Kidney epithelial cell (primary cell): ENCODE data around the gene RIC1. TPM values are rescaled to one million over a fixed set of nuclear protein-coding genes. Genes with fewer than 3 reads are reported as not detected.

ENCODE experiments used
- DNase-seq: peaks from one replicate; pipeline ENCODE4 v3.0.0-alpha.2; 2010; ENCODE audit warnings: low read depth
- H3K27me3 ChIP-seq: 2 replicates; pipeline ENCODE4 v1.6.0; 2011; ENCODE audit warnings: low read length; ENCODE audit not compliant: control insufficient read depth, insufficient read depth
- H3K36me3 ChIP-seq: 2 replicates; pipeline ENCODE4 v1.5.1; 2011; ENCODE audit warnings: low read length; ENCODE audit not compliant: control insufficient read depth, insufficient read depth
- H3K4me3 ChIP-seq: 2 replicates; pipeline ENCODE4 v1.5.1; 2011; ENCODE audit warnings: low read depth, mild to moderate bottlenecking, control low read depth, low read length
- total RNA-seq: library from RNA; depleted of rRNA; stranded (reverse); fragments of >200 nt; gene quantifications from 2 replicates; pipeline ENCODE4 v1.2.3, GENCODE V29; 2015
- TF ChIP-seq, protein P1 (sequence below): IDR thresholded peaks from 2 replicates; pipeline ENCODE4 v1.5.1; 2011; ENCODE audit warnings: mild to moderate bottlenecking, moderate library complexity, low read length, control low read depth, inconsistent platforms; ENCODE audit not compliant: insufficient read depth, poor library complexity, severe bottlenecking

RIC1 gene
- total RNA-seq, 1 donor from 2014 or later: 16.8 TPM

DNA sequence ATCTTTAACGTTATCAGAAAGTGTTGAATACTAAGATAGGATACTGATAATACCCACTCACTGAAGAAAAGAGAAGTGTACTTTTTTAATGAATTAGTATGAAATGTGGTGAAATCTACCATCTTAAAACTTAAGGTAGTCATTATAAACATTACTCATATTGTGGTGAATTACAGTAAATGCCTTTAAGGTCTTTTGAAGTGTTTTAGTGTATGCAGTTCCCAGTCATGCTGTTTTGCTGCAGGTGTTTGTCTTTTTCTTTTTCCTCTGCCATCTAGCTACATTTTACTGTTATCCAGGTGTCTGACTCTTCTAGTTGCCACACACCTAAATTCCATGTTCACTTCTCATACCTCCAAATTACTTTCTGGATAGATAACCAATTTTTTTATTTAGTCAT, 131.4 kb downstream of the RIC1 start:
- no peak overlapping the region for H3K4me3 ChIP-seq
- no peak for DNase-seq
- H3K27me3 ChIP-seq: no peaks in the 10 kb centered on the region
- H3K36me3 ChIP-seq: no peaks in the 10 kb centered on the region
- TF ChIP-seq, protein P1, sequence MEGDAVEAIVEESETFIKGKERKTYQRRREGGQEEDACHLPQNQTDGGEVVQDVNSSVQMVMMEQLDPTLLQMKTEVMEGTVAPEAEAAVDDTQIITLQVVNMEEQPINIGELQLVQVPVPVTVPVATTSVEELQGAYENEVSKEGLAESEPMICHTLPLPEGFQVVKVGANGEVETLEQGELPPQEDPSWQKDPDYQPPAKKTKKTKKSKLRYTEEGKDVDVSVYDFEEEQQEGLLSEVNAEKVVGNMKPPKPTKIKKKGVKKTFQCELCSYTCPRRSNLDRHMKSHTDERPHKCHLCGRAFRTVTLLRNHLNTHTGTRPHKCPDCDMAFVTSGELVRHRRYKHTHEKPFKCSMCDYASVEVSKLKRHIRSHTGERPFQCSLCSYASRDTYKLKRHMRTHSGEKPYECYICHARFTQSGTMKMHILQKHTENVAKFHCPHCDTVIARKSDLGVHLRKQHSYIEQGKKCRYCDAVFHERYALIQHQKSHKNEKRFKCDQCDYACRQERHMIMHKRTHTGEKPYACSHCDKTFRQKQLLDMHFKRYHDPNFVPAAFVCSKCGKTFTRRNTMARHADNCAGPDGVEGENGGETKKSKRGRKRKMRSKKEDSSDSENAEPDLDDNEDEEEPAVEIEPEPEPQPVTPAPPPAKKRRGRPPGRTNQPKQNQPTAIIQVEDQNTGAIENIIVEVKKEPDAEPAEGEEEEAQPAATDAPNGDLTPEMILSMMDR: no peak

DNA sequence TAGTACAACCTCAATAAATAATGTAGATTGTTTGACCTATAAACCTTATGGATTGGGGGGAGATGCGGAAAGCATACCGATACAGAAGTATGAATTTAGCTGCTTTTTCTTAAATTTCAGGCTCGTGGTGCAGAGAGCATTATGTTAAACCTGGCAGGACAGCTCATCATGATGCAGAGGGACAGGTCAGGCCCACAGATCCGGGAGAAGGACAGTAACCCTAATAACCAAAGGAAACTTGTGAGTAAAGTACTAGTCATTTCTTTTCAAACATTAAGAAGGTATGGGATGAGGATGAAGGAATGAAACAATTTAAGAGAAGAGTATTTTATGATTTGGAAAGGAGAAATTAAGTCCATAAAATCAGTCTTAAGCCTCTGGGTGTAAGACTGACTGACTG, 133.5 kb downstream of the RIC1 start:
- no peak overlapping the region for H3K4me3 ChIP-seq
- H3K27me3 ChIP-seq: no peaks in the 10 kb centered on the region
- TF ChIP-seq, protein P1: no peak
- no peaks in the 10 kb centered on the region for H3K36me3 ChIP-seq
- DNase-seq: no peak

DNA sequence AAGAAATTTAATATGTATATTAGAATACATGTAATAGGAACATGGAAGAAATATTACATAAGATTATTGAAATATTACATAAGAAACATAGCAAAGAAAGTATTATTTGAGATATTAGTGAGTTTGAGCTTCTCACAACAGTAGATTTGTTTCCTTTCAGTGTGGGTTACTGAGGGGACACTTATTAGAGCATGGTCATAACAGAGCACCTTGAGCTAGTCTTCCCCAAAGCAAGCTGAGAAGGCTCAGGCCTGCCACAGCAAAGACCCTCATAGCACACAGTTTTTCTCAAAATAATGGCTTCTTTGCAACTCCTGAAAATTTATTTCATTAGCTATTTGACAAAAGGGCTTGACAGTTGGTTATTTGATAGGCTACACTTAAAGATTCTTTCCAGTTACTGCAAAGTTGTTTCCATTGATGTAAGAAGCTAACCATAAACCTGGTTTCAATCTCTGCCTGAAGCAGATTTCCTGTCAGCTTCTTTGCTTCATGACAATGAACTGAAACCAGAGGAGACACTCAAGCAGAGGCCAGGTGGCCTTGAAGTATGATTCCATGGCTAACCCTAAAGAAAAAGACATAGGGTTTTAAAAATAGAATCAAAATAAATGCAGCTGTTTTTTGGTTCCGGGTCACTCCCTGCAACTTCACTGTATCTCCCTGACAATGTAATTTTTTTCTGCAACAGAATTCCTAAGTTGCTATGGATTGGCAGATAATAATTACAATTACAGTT, 135.4 kb downstream of the RIC1 start:
- H3K36me3 ChIP-seq: no peaks in the 10 kb centered on the region
- H3K4me3 ChIP-seq: no peak overlapping the region
- no peak for DNase-seq
- no peaks in the 10 kb centered on the region for H3K27me3 ChIP-seq
- TF ChIP-seq, protein P1: no peak

DNA sequence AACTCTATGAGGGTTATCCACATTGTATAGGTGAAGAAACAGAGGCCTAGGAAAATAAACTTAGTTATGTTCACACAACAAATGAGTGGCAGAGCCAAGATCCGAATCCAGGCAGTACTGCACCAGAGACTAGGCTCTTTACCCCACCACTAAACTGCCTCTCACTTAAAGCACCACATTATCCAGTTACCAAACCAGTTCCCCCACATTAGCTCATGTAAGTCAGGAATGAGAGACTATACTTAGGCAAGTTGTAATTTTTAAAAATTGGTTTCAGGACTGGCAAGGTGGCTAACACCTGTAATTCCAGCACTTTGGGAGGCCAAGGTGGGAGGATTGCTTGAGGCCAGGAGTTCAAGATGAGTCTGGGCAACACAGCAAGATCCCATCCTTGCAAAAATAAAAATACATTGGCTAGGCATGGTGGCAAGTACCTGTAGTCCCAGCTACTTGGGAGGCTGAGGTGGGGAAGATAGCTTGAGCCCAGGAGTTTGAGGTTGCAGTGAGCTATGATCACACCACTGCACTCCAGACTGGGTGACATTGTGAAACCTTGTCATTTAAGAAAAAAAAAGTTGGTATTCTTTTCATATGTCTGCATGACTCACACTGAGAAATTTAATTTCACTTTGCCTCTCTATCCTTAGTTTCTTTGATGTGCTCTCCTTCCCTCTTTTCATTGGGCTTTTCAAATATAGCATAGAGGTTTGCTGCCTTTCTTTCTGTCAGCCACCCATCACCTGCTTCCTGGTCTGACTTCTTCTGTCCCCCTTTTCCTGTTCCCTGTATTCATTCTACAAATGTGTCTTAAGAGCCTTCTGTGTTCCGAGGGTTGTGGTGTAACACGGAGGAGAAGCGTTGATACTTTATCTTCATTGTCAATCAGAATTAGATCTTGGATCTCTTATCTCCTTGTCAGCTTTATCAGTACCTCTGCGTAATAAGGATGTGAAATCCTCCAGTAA, 139.3 kb downstream of the RIC1 start:
- TF ChIP-seq, protein P1: no peak
- DNase-seq: no peak
- Histone ChIP-seq H3K4me3 (no peak overlapping the region), H3K27me3 (no peaks in the 10 kb centered on the region), H3K36me3 (peaks cover 1% of the 10 kb centered on the region)

DNA sequence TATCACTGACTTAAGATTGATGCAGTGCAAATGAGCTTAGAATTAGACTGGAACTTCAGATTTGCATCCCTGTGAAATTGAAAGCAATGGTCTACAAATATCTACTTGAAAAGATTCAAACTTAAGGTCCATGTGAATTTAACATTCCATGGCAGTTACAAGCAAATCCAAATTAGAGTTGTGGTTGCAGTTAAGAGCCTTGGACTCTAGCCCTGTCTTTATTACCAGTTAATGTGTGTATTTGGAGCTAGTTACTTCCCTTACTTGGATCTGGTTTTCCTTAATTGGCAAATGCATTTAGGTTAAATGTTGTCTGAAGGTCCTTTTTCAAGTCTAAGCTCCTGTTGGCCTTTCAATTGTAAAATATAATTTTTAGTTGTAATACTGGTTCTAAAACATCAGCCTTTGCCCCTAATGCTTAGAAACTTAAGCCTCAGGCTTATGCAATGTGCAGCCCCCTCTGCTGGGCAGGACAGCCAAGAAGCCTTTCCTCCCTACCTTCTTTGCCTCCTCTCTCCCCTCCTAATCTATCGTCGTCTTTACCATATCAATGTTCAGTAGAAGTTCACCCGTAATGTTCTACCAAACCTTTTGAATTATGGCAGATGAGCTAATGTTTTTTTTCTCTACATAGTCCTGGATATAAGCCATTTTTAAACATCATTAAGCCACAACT, 144.6 kb downstream of the RIC1 start:
- Histone ChIP-seq H3K4me3 (no peak overlapping the region), H3K36me3 (peaks cover 1% of the 10 kb centered on the region), H3K27me3 (no peaks in the 10 kb centered on the region)
- DNase-seq: no peak
- TF ChIP-seq, protein P1: peak; percentile 20
